Measurements from ENCODE around the gene RALGPS1.

DNA sequence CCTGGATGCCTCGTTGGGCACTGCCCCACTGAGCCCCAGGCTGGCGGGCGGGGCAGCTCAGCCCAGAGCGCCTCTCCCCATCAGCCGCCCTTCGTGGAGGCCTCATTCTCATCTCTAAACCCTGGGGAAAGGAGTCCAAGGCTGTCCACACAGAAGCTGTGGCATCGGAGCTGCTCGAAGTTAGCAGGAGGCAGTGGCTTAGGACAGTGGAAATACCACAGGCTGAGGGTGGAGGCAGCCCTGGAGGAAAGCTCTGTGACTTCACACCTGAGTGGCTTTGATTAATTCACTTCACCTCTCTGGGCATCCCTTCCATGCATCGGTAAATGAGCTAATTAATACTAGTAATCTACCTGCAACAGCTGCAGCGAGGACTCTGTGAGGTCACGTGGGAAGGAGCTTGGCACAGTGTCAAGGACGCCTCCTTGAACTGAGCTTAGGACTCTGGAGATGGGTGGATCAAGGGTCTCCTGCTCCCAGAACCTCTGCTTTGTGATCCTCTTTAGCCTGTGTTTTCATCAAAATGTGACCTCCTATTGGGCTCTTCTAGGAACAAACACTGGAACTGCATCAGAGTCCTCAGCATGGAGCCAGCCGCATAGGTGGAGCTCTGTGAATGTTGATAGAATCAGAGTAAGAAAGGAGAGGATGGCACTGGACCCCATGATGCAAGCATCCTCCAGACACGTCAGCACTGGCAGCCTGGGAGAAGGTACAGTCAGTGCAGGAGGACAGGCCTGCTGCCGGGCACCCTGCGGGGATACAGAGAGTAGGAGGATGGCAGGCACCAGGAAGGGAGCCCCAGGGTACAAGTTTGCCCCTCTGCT, 208.7 kb downstream of the RALGPS1 start:
- TF ChIP-seq, protein P1, sequence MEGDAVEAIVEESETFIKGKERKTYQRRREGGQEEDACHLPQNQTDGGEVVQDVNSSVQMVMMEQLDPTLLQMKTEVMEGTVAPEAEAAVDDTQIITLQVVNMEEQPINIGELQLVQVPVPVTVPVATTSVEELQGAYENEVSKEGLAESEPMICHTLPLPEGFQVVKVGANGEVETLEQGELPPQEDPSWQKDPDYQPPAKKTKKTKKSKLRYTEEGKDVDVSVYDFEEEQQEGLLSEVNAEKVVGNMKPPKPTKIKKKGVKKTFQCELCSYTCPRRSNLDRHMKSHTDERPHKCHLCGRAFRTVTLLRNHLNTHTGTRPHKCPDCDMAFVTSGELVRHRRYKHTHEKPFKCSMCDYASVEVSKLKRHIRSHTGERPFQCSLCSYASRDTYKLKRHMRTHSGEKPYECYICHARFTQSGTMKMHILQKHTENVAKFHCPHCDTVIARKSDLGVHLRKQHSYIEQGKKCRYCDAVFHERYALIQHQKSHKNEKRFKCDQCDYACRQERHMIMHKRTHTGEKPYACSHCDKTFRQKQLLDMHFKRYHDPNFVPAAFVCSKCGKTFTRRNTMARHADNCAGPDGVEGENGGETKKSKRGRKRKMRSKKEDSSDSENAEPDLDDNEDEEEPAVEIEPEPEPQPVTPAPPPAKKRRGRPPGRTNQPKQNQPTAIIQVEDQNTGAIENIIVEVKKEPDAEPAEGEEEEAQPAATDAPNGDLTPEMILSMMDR (IDR thresholded peaks at IDR 0.05), result no peak
- no peak for TF ChIP-seq POLR2A (IDR thresholded peaks at IDR 0.05)
- no peak for TF ChIP-seq EP300 (IDR thresholded peaks at IDR 0.05)
